ENCODE data around the gene TAS1R3.

DNA sequence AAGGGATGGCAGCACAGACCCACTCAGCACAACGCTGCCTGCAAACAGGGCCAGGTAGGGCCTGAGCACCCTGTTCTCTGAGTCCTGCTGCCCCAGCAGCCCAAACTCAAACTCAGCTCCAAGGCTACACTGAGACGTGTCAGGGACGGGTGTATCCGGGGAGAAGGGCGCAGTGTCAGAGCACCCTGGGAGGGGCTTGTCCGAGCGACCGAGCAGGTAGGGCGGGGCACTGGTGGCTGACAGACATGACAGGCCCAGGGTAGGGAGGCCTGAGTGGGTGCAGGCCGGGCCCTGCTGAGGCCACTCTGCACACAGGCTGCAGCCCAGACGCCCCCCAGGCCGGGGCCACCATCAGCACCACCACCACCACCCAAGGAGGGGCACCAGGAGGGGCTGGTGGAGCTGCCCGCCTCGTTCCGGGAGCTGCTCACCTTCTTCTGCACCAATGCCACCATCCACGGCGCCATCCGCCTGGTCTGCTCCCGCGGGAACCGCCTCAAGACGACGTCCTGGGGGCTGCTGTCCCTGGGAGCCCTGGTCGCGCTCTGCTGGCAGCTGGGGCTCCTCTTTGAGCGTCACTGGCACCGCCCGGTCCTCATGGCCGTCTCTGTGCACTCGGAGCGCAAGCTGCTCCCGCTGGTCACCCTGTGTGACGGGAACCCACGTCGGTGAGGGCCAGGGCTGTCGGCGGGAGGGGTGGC, 45.3 kb upstream of the TAS1R3 start:
- TF ChIP-seq, protein P1, sequence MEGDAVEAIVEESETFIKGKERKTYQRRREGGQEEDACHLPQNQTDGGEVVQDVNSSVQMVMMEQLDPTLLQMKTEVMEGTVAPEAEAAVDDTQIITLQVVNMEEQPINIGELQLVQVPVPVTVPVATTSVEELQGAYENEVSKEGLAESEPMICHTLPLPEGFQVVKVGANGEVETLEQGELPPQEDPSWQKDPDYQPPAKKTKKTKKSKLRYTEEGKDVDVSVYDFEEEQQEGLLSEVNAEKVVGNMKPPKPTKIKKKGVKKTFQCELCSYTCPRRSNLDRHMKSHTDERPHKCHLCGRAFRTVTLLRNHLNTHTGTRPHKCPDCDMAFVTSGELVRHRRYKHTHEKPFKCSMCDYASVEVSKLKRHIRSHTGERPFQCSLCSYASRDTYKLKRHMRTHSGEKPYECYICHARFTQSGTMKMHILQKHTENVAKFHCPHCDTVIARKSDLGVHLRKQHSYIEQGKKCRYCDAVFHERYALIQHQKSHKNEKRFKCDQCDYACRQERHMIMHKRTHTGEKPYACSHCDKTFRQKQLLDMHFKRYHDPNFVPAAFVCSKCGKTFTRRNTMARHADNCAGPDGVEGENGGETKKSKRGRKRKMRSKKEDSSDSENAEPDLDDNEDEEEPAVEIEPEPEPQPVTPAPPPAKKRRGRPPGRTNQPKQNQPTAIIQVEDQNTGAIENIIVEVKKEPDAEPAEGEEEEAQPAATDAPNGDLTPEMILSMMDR (IDR thresholded peaks at IDR 0.05): no peak
- no peak for TF ChIP-seq POLR2A (IDR thresholded peaks at IDR 0.05)
